Testis (tissue), 3 donors: ENCODE measurements around the gene ZNF273. TPM values are rescaled to one million over a fixed set of nuclear protein-coding genes. Genes with fewer than 3 reads are reported as not detected.
"Not testable (repeated sequence)": the region's sequence is repeated elsewhere in the genome, so short reads cannot be mapped to it uniquely, and the experiment has no call there.

Source experiments
- DNase-seq: peaks from one replicate; pipeline ENCODE4 v3.0.0-alpha.2; 2019
- H3K27ac ChIP-seq, 2 donors: fragments of 200-600 bp; sonication (generic); one replicate each; pipeline ENCODE4 v1.5.1; 2019
- H3K27me3 ChIP-seq: fragments of 200-600 bp; sonication (generic); one replicate; pipeline ENCODE4 v1.5.1; 2019
- H3K36me3 ChIP-seq: fragments of 200-600 bp; sonication (generic); one replicate; pipeline ENCODE4 v1.5.1; 2017; ENCODE audit warnings: low read depth; ENCODE audit errors: missing control alignments
- H3K4me1 ChIP-seq: fragments of 200-600 bp; sonication (generic); one replicate; pipeline ENCODE4 v1.5.1; 2019
- H3K4me3 ChIP-seq, 2 donors: fragments of 200-600 bp; sonication (generic); one replicate each; pipeline ENCODE4 v1.5.1; 2017 to 2019
- H3K9me3 ChIP-seq: fragments of 200-600 bp; sonication (generic); one replicate; pipeline ENCODE4 v1.5.1; 2017
- CTCF ChIP-seq, 3 experiments: fragments of 450-650 bp in 2 of 3; fragments of 200-600 bp in 1 of 3; sonication (generic) in 1 of 3; IDR thresholded peaks; one replicate each; pipeline ENCODE4 v1.5.1; 2016 to 2019; ENCODE audit warnings: antibody characterized with exemption in 3 of 3, mild to moderate bottlenecking in 2 of 3, moderate library complexity in 1 of 3
- POLR2A ChIP-seq: fragments of 450-650 bp; IDR thresholded peaks from one replicate; pipeline ENCODE4 v1.6.1; 2017; ENCODE audit warnings: antibody characterized with exemption, mild to moderate bottlenecking, moderate library complexity
- WGBS, 2 donors: methylation state at CpG; one replicate each; pipeline ENCODE4 v1.1.5; 2018; 5-methylcytosine and 5-hydroxymethylcytosine counted together
- intact Hi-C: fragments of 100-400 bp; cut with DNase I; formaldehyde crosslinking; loops from one replicate; pipeline ENCODE4 v1.15.1; 2023; ENCODE audit warnings: low total_unique reads
- polyA plus RNA-seq: library from polyadenylated mRNA; stranded (reverse); fragments of 350-450 nt; fragmentation: Illumina TruSeq; extraction: RNeasy Lipid Tissue Mini Kit (QIAGEN cat#74804); gene quantifications from one replicate; pipeline ENCODE4 v1.2.3, GENCODE V29; 2014; ENCODE audit warnings: low read depth, low replicate concordance; ENCODE audit not compliant: insufficient read depth
- total RNA-seq, 2 donors: library from RNA; depleted of rRNA; stranded (reverse); fragments of >200 nt; gene quantifications; one replicate each; pipeline ENCODE4 v1.2.3, GENCODE V29; 2016

Gene ZNF273
- total and polyA plus RNA-seq, 3 donors from 2014 or later = 10.6 to 36.0 (median 13.6) TPM

DNA sequence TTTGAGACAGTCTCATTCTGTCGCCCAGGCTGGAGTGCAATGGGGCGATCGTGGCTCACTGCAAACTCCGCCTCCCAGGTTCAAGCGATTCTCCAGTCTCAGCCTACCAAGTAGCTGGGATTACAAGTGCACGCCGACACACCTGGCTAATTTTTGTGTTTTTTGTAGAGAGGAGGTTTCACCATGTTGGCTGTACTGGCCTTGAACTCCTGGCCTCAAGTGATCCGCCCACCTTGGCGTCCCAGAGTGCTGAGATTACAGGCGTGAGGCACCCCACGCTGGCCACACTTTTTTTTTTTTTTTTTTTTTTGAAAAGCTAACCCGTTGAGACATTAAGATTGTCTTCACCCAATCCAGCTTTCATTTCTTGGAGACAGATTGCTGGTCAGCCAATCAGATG is 2.1 kb downstream of the ZNF273 start:
- WGBS, 2 donors = 35 to 55% methylated on average over 12 of the region's 12 CpGs
- Histone ChIP-seq H3K36me3 (no peaks in the 10 kb centered on the region), H3K4me3 (no peak overlapping the region), H3K4me1 (peaks cover 3% of the 10 kb centered on the region), H3K27ac (no peak overlapping the region), H3K27me3 (no peaks in the 10 kb centered on the region), H3K9me3 (no peaks in the 10 kb centered on the region)
- no peak for TF ChIP-seq POLR2A
- no peak for TF ChIP-seq CTCF (IDR thresholded peaks at IDR 0.05)
- DNase-seq = no peak
- intact Hi-C loops = no loop called here

DNA sequence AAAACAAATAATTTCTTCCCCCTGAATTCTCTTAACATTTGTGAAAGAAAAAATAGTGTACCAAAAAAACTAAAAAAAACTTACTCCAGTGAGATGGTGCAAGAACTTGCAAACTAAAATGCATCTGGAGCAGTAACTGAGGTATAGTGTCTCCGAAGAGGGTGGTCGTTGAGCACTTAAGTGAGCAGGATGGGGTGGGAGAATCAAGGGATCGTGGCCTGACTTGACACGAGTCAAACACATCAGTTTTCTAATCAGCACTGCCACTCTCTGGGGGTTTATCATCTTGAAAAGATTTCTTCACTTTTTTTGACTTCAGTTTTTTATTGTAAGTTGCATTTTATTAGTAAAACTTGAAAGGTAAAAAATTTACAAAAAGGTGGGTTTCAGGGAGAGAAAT is 2.5 kb downstream of the ZNF273 start:
- Histone ChIP-seq H3K27ac (no peak overlapping the region), H3K4me1 (peaks cover 3% of the 10 kb centered on the region), H3K27me3 (no peaks in the 10 kb centered on the region), H3K9me3 (no peaks in the 10 kb centered on the region), H3K36me3 (no peaks in the 10 kb centered on the region), H3K4me3 (no peak overlapping the region)
- WGBS, 2 donors = 45 to 58% methylated on average over 4 of the region's 4 CpGs
- TF ChIP-seq POLR2A (no peak), CTCF (IDR thresholded peaks at IDR 0.05) (no peak)
- intact Hi-C loops = no loop called here
- DNase-seq = no peak

DNA sequence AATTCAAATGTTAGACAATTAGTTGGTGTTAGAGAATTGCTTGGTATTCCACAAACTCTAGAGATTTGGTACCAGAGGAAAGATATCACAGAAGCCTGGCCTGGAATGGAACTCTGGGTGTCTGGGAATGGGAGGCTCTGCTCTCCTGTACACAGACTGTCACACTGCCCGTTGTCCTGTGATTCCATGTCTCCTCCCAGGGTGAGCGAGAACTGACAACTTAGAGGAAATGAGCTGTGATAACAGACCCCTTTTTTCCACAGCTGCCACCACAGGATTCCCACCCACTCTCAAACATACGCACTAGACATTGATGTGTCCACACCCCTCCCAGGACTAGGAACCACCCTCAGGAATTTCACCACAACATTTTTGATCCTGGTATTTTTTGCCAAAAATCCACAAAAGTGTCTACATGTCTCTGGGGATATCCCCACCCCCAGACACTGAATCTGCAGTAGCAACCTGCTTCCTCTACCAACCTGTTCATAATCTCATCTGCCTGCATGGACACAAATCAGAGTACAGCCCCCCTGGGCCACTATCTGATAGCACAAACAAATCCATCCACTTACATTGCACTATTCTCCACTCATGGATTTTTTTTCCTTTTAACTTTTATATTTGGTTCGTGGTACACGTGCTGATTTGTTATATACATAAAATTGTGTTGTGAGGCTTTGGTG is 4.7 kb downstream of the ZNF273 start:
- WGBS, 2 donors = 56 to 68% methylated on average over 5 of the region's 5 CpGs
- H3K27me3 ChIP-seq = no peaks in the 10 kb centered on the region
- H3K4me1 ChIP-seq = peaks cover 3% of the 10 kb centered on the region
- no peaks in the 10 kb centered on the region for H3K36me3 ChIP-seq
- no peaks in the 10 kb centered on the region for H3K9me3 ChIP-seq
- TF ChIP-seq POLR2A (no peak), CTCF (IDR thresholded peaks at IDR 0.05) (no peak)
- DNase-seq = no peak
- intact Hi-C loops = no loop called here
- H3K27ac ChIP-seq = no peak overlapping the region
- H3K4me3 ChIP-seq = no peak overlapping the region

DNA sequence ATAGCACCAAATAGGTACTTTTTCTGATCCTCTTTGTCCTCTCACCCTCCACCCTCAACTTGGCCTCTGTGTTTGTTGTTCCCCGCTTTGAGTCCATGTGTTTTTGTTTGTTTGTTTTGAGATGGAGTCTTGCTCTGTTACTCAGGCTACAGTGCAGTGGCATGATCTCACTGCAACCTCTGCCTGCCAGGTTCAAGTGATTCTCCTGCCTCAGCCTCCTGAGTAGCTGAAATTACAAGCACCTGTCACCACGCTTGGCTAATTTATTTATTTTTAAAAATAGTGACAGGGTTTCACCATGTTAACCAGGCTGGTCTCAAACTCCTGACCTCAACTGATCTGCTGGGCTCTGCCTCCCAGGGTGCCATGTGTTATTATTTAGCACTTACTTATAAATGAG is 5.3 kb downstream of the ZNF273 start:
- no peak for TF ChIP-seq CTCF (IDR thresholded peaks at IDR 0.05)
- no peak for TF ChIP-seq POLR2A

GRCh38 chr7:64914557-64914956 is 11.5 kb downstream of the ZNF273 start:
- TF ChIP-seq CTCF (IDR thresholded peaks at IDR 0.05) = no peak
- TF ChIP-seq POLR2A = no peak
- intact Hi-C loops = no loop called here
- Histone ChIP-seq H3K4me1 (peaks cover 3% of the 10 kb centered on the region), H3K36me3 (no peaks in the 10 kb centered on the region), H3K4me3 (no peak overlapping the region), H3K27me3 (no peaks in the 10 kb centered on the region), H3K27ac (no peak overlapping the region), H3K9me3 (no peaks in the 10 kb centered on the region)
- WGBS, 2 donors = 64 to 65% methylated on average over 3 of the region's 3 CpGs
- no peak for DNase-seq

More for the DNA sequence above, 5.3 kb downstream of the ZNF273 start:
- H3K27me3 ChIP-seq = no peaks in the 10 kb centered on the region
- H3K36me3 ChIP-seq = no peaks in the 10 kb centered on the region
- intact Hi-C loops = no loop called here
- no peaks in the 10 kb centered on the region for H3K9me3 ChIP-seq
- no peak overlapping the region for H3K27ac ChIP-seq
- DNase-seq = no peak
- peaks cover 3% of the 10 kb centered on the region for H3K4me1 ChIP-seq
- WGBS, 2 donors = 80 to 92% methylated on average over 2 of the region's 2 CpGs
- no peak overlapping the region for H3K4me3 ChIP-seq

- DNase-seq, H3K36me3 ChIP-seq, H3K27me3 ChIP-seq, H3K9me3 ChIP-seq, H3K4me3 ChIP-seq, H3K27ac ChIP-seq, H3K4me1 ChIP-seq, intact Hi-C loops: not testable (repeated sequence)
- WGBS, 2 donors = 74 to 82% methylated on average over 9 of the region's 9 CpGs
Observed at GRCh38 chr7:64915301-64915700, 12.2 kb downstream of the ZNF273 start.

DNA sequence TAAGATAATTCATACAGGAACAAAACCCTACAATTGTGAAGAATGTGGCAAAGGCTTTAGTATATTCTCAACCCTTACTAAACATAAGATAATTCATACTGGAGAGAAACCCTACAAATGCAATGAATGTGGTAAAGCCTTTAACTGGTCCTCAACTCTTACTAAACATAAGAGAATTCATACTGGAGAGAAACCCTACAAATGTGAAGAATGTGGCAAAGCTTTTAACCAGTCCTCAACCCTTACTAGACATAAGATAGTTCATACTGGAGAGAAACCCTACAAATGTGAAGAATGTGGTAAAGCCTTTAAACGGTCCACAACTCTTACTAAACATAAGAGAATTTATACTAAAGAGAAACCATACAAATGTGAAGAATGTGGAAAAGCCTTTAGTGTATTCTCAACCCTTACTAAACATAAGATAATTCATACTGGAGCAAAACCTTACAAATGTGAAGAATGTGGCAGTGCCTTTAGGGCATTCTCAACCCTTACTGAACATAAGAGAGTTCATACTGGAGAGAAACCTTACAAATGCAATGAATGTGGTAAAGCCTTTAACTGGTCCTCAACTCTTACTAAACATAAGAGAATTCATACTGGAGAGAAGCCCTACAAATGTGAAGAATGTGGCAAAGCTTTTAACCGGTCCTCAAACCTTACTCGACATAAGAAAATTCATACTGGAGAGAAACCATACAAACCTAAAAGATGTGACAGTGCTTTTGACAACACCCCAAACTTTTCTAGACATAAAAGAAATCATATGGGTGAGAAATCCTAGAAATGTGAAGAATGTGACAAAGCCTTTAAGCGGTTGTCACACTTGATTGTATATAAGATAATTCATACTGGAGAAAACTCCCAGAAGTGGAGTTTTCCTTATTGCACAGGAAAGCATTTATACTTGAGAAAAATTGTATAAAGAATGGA is 25.4 kb downstream of the ZNF273 start:
- H3K4me3 ChIP-seq, H3K4me1 ChIP-seq, H3K27me3 ChIP-seq, H3K9me3 ChIP-seq, H3K36me3 ChIP-seq, H3K27ac ChIP-seq, DNase-seq, intact Hi-C loops: not testable (repeated sequence)
- 98% methylated on average over 4 of the region's 4 CpGs for WGBS, 2 donors
